ENCODE measurements around the gene OR2T27.

DNA sequence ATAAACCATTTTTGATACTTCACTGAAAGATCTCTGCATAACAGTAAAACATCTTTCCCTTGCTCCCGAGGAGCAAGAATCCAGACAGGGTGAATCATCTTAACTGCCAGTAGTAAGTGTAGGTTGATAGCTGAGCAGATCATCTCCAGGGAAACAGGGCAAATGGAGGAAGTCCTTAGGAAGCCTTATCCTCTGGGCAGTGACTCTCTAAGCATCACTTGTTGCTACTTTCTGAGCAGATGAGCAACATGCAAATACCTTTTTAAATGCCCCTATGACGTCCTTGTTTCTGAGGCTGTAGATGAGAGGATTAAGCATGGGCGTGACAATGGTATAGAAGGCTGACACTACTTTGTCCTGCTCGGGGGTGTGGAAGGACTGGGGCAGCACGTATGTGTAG is 29.4 kb downstream of the OR2T27 start:
- TF ChIP-seq, protein P1, sequence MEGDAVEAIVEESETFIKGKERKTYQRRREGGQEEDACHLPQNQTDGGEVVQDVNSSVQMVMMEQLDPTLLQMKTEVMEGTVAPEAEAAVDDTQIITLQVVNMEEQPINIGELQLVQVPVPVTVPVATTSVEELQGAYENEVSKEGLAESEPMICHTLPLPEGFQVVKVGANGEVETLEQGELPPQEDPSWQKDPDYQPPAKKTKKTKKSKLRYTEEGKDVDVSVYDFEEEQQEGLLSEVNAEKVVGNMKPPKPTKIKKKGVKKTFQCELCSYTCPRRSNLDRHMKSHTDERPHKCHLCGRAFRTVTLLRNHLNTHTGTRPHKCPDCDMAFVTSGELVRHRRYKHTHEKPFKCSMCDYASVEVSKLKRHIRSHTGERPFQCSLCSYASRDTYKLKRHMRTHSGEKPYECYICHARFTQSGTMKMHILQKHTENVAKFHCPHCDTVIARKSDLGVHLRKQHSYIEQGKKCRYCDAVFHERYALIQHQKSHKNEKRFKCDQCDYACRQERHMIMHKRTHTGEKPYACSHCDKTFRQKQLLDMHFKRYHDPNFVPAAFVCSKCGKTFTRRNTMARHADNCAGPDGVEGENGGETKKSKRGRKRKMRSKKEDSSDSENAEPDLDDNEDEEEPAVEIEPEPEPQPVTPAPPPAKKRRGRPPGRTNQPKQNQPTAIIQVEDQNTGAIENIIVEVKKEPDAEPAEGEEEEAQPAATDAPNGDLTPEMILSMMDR (IDR thresholded peaks at IDR 0.05): no peak
- TF ChIP-seq POLR2A (IDR thresholded peaks at IDR 0.05): no peak

Measured in lower leg skin (tissue), 3 donors.